GM10266 (cell line): ENCODE measurements around the gene ERC2.

Experiments
- DNase-seq: peaks from one replicate; pipeline ENCODE4 v3.0.0; 2012; ENCODE audit errors: extremely low spot score
- TF ChIP-seq, protein P1 (sequence below): IDR thresholded peaks from 2 replicates; pipeline ENCODE4 v1.5.1; 2012; ENCODE audit warnings: mild to moderate bottlenecking, low read depth; ENCODE audit not compliant: control insufficient read depth, insufficient read depth; ENCODE audit errors: missing control alignments

ERC2 gene

GRCh38 chr3:55571913-55572312 is 896.4 kb downstream of the ERC2 start:
- DNase-seq = no peak
- TF ChIP-seq, protein P1, sequence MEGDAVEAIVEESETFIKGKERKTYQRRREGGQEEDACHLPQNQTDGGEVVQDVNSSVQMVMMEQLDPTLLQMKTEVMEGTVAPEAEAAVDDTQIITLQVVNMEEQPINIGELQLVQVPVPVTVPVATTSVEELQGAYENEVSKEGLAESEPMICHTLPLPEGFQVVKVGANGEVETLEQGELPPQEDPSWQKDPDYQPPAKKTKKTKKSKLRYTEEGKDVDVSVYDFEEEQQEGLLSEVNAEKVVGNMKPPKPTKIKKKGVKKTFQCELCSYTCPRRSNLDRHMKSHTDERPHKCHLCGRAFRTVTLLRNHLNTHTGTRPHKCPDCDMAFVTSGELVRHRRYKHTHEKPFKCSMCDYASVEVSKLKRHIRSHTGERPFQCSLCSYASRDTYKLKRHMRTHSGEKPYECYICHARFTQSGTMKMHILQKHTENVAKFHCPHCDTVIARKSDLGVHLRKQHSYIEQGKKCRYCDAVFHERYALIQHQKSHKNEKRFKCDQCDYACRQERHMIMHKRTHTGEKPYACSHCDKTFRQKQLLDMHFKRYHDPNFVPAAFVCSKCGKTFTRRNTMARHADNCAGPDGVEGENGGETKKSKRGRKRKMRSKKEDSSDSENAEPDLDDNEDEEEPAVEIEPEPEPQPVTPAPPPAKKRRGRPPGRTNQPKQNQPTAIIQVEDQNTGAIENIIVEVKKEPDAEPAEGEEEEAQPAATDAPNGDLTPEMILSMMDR = no peak

- DNase-seq = no peak
- TF ChIP-seq, protein P1 = no peak
Measured at GRCh38 chr3:55571216-55571813, 897.0 kb downstream of the ERC2 start.

DNA sequence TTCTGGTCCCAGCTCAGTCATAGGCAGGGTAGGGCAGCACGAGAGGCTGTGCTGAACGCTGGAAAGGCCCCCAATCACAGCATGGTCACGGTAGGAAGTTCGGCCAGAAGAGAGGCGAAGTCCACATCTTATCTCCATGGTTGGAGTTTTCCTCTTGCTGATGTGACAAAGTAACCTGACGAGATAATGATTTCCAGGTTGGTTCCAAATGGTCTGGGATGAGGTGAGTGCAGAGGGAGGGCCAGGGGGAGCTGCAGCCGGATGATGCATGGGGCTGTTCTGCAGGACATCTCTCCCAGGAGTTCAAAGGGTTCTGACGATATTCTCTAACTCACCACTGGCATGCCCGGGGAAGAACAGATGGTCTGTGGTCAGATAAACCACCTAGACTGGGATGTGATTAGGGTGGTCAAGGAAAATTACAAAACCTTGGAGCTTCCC is 898.0 kb downstream of the ERC2 start:
- TF ChIP-seq, protein P1 = no peak
- DNase-seq = no peak

DNA sequence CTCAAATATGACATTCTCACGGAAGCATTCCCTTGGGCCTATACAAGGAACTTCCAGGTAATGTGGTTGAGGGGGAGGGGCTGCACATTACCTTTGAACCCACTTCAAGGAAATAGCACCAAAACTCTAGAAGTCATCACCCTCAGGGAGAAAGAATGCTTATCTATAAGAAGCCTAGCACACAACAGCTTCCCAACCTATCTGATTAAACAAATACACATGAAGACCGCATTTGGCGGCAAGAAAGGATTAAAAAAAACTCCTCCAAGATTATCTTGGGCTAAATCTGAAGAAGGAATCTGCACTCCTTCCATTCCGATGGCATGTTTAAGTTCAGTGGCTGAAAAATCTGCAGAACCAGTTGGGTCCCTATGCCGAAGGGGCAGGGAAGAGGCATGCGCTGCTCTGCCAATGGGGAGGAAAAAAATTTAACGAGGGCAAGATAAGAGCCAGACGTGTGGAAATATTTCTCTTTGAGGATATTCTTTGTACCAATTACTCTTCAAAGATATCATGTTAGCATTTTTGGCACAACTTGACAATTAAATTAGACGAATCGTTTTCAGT is 899.2 kb downstream of the ERC2 start:
- DNase-seq = no peak
- TF ChIP-seq, protein P1 = no peak

- TF ChIP-seq, protein P1 = no peak
- DNase-seq = no peak
Measured at GRCh38 chr3:55567615-55568014, 900.7 kb downstream of the ERC2 start.

DNA sequence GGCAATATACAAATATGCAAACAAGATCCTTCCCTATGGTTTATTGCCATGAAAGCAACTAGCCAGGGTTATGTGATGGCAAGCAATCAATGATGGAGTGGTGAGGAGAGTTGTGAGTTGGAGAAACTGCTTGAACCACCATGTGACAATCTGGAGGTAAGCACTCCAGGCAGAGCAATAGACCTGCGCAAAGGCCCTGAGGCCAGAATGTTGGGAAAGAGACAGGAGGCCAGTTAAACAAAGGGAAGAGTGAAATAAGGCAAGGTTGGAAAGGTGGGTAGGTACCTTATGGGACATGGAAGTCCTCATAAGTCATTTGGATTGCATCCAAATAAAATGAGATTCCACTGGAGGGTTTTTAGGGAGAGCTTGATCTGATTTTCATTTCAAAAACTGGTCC is 901.1 kb downstream of the ERC2 start:
- TF ChIP-seq, protein P1 = no peak
- no peak for DNase-seq

- TF ChIP-seq, protein P1 = no peak
- no peak for DNase-seq
Measured at GRCh38 chr3:55565521-55565920, 902.7 kb downstream of the ERC2 start.
